ENCODE data around the gene SFT2D2.

Gene SFT2D2

GRCh38 chr1:168223261-168223660 is 2.5 kb upstream of the SFT2D2 start:
- H3K4me3 ChIP-seq (ENCODE audit: control insufficient read depth in 1 of 7, extremely low read depth in 1 of 7, insufficient read depth in 4 of 7, low read depth in 2 of 7, low read length in 6 of 7): no peak overlapping the region
- peaks cover 8 to 28% (median 20%) of the 10 kb centered on the region in 4 experiments for H3K4me1 ChIP-seq (ENCODE audit: control extremely low read depth in 1 of 4, control insufficient read depth in 4 of 4, insufficient read depth in 4 of 4, low read length in 3 of 4)
- ChIA-PET POLR2A (no interaction called here), CTCF (no interaction called here)
- no peaks in the 10 kb centered on the region for H3K36me3 ChIP-seq (ENCODE audit: control insufficient read depth in 4 of 4, insufficient read depth in 4 of 4, low read length in 3 of 4)
- no peak for DNase-seq
- peaks cover 0 to 4% (median 0%) of the 10 kb centered on the region in 5 experiments for H3K9me3 ChIP-seq (ENCODE audit: control extremely low read depth in 1 of 5, control insufficient read depth in 4 of 5, insufficient read depth in 2 of 5, low read depth in 1 of 5, low read length in 4 of 5)
- no peaks in the 10 kb centered on the region for H3K27me3 ChIP-seq (replicated peaks in 2 of 5; ENCODE audit: control insufficient read depth in 4 of 5, insufficient read depth in 5 of 5, low read length in 4 of 5)
- no peak overlapping the region for H3K27ac ChIP-seq (ENCODE audit: insufficient read depth in 1 of 2, low read depth in 1 of 2, low read length in 2 of 2, poor library complexity in 1 of 2, severe bottlenecking in 2 of 2)

GRCh38 chr1:168223681-168224540 is 1.9 kb upstream of the SFT2D2 start:
- Histone ChIP-seq H3K4me3 (ENCODE audit: control insufficient read depth in 1 of 7, extremely low read depth in 1 of 7, insufficient read depth in 4 of 7, low read depth in 2 of 7, low read length in 6 of 7) (no peak overlapping the region), H3K27me3 (replicated peaks in 2 of 5; ENCODE audit: control insufficient read depth in 4 of 5, insufficient read depth in 5 of 5, low read length in 4 of 5) (no peaks in the 10 kb centered on the region), H3K27ac (ENCODE audit: insufficient read depth in 1 of 2, low read depth in 1 of 2, low read length in 2 of 2, poor library complexity in 1 of 2, severe bottlenecking in 2 of 2) (no peak overlapping the region), H3K9me3 (ENCODE audit: control extremely low read depth in 1 of 5, control insufficient read depth in 4 of 5, insufficient read depth in 2 of 5, low read depth in 1 of 5, low read length in 4 of 5) (peaks cover 0 to 4% (median 0%) of the 10 kb centered on the region in 5 experiments), H3K4me1 (ENCODE audit: control extremely low read depth in 1 of 4, control insufficient read depth in 4 of 4, insufficient read depth in 4 of 4, low read length in 3 of 4) (peaks cover 12 to 34% (median 26%) of the 10 kb centered on the region in 4 experiments), H3K36me3 (ENCODE audit: control insufficient read depth in 4 of 4, insufficient read depth in 4 of 4, low read length in 3 of 4) (no peaks in the 10 kb centered on the region)
- CTCF ChIA-PET: interaction anchor here (3.9 kb wide), 1 partner anchor 11 kb away, joined by 23 read pairs; no protein-coding TSS in a partner anchor
- POLR2A ChIA-PET: no interaction called here
- DNase-seq: no peak

- DNase-seq: no peak
- H3K9me3 ChIP-seq (ENCODE audit: control extremely low read depth in 1 of 5, control insufficient read depth in 4 of 5, insufficient read depth in 2 of 5, low read depth in 1 of 5, low read length in 4 of 5): peaks cover 0 to 4% (median 0%) of the 10 kb centered on the region in 5 experiments
- no CpG with 5 or more reads among the region's 3 CpGs for WGBS (ENCODE audit: insufficient coverage)
- peaks cover 0 to 8% (median 4%) of the 10 kb centered on the region in 4 experiments for H3K36me3 ChIP-seq (ENCODE audit: control insufficient read depth in 4 of 4, insufficient read depth in 4 of 4, low read length in 3 of 4)
- H3K27ac ChIP-seq (ENCODE audit: insufficient read depth in 1 of 2, low read depth in 1 of 2, low read length in 2 of 2, poor library complexity in 1 of 2, severe bottlenecking in 2 of 2): peak overlapping the region in 1 of 2 experiments; percentile 78
- H3K4me3 ChIP-seq (ENCODE audit: control insufficient read depth in 1 of 7, extremely low read depth in 1 of 7, insufficient read depth in 4 of 7, low read depth in 2 of 7, low read length in 6 of 7): peak overlapping the region in 2 of 7 experiments; percentile 80 to 85
- H3K4me1 ChIP-seq (ENCODE audit: control extremely low read depth in 1 of 4, control insufficient read depth in 4 of 4, insufficient read depth in 4 of 4, low read length in 3 of 4): peaks cover 12 to 40% (median 32%) of the 10 kb centered on the region in 4 experiments
- ChIA-PET POLR2A (no interaction called here), CTCF (interaction anchor here (2.3 to 3.9 kb wide), 2 partner anchors 10 to 45 kb away, joined by 10 to 23 read pairs; partner anchors contain the start of gene TIPRL)
- no peaks in the 10 kb centered on the region for H3K27me3 ChIP-seq (replicated peaks in 2 of 5; ENCODE audit: control insufficient read depth in 4 of 5, insufficient read depth in 5 of 5, low read length in 4 of 5)
Measured at GRCh38 chr1:168224991-168225390, 813 bp upstream of the SFT2D2 start.

GRCh38 chr1:168227620-168228019 is 1.8 kb downstream of the SFT2D2 start:
- DNase-seq: no peak
- peak overlapping the region in 1 of 7 experiments; percentile 89 for H3K4me3 ChIP-seq (ENCODE audit: control insufficient read depth in 1 of 7, extremely low read depth in 1 of 7, insufficient read depth in 4 of 7, low read depth in 2 of 7, low read length in 6 of 7)
- 97% methylated on average over 5 of the region's 7 CpGs for WGBS (ENCODE audit: insufficient coverage)
- peaks cover 13 to 31% (median 21%) of the 10 kb centered on the region in 4 experiments for H3K36me3 ChIP-seq (ENCODE audit: control insufficient read depth in 4 of 4, insufficient read depth in 4 of 4, low read length in 3 of 4)
- CTCF ChIA-PET: interaction anchor here (0.8 to 3.9 kb wide), 4 partner anchors 7 to 582 kb away, joined by 3 to 23 read pairs (median 5); no protein-coding TSS in a partner anchor
- H3K27me3 ChIP-seq (replicated peaks in 2 of 5; ENCODE audit: control insufficient read depth in 4 of 5, insufficient read depth in 5 of 5, low read length in 4 of 5): no peaks in the 10 kb centered on the region
- H3K4me1 ChIP-seq (ENCODE audit: control extremely low read depth in 1 of 4, control insufficient read depth in 4 of 4, insufficient read depth in 4 of 4, low read length in 3 of 4): peaks cover 12 to 40% (median 32%) of the 10 kb centered on the region in 4 experiments
- POLR2A ChIA-PET: no interaction called here
- peaks cover 0 to 4% (median 0%) of the 10 kb centered on the region in 5 experiments for H3K9me3 ChIP-seq (ENCODE audit: control extremely low read depth in 1 of 5, control insufficient read depth in 4 of 5, insufficient read depth in 2 of 5, low read depth in 1 of 5, low read length in 4 of 5)
- H3K27ac ChIP-seq (ENCODE audit: insufficient read depth in 1 of 2, low read depth in 1 of 2, low read length in 2 of 2, poor library complexity in 1 of 2, severe bottlenecking in 2 of 2): no peak overlapping the region

- H3K4me1 ChIP-seq (ENCODE audit: control extremely low read depth in 1 of 4, control insufficient read depth in 4 of 4, insufficient read depth in 4 of 4, low read length in 3 of 4): peaks cover 12 to 40% (median 31%) of the 10 kb centered on the region in 4 experiments
- DNase-seq: no peak
- peaks cover 18 to 50% (median 35%) of the 10 kb centered on the region in 4 experiments for H3K36me3 ChIP-seq (ENCODE audit: control insufficient read depth in 4 of 4, insufficient read depth in 4 of 4, low read length in 3 of 4)
- no peaks in the 10 kb centered on the region for H3K9me3 ChIP-seq (ENCODE audit: control extremely low read depth in 1 of 5, control insufficient read depth in 4 of 5, insufficient read depth in 2 of 5, low read depth in 1 of 5, low read length in 4 of 5)
- no peak overlapping the region for H3K27ac ChIP-seq (ENCODE audit: insufficient read depth in 1 of 2, low read depth in 1 of 2, low read length in 2 of 2, poor library complexity in 1 of 2, severe bottlenecking in 2 of 2)
- H3K27me3 ChIP-seq (replicated peaks in 2 of 5; ENCODE audit: control insufficient read depth in 4 of 5, insufficient read depth in 5 of 5, low read length in 4 of 5): no peaks in the 10 kb centered on the region
- ChIA-PET CTCF (interaction anchor here (0.6 to 1.6 kb wide), 3 partner anchors 42 to 1097 kb away, joined by 3 read pairs; no protein-coding TSS in a partner anchor), POLR2A (no interaction called here)
- WGBS (ENCODE audit: insufficient coverage): 100% methylated on average over 3 of the region's 4 CpGs
- no peak overlapping the region for H3K4me3 ChIP-seq (ENCODE audit: control insufficient read depth in 1 of 7, extremely low read depth in 1 of 7, insufficient read depth in 4 of 7, low read depth in 2 of 7, low read length in 6 of 7)
Measured at GRCh38 chr1:168229893-168230292, 4.1 kb downstream of the SFT2D2 start.

GRCh38 chr1:168230709-168231108 is 4.9 kb downstream of the SFT2D2 start:
- H3K27ac ChIP-seq (ENCODE audit: insufficient read depth in 1 of 2, low read depth in 1 of 2, low read length in 2 of 2, poor library complexity in 1 of 2, severe bottlenecking in 2 of 2): no peak overlapping the region
- peaks cover 10 to 36% (median 27%) of the 10 kb centered on the region in 4 experiments for H3K4me1 ChIP-seq (ENCODE audit: control extremely low read depth in 1 of 4, control insufficient read depth in 4 of 4, insufficient read depth in 4 of 4, low read length in 3 of 4)
- ChIA-PET CTCF (interaction anchor here (1.6 kb wide), 1 partner anchor 91 kb away, joined by 3 read pairs; no protein-coding TSS in a partner anchor), POLR2A (no interaction called here)
- no peaks in the 10 kb centered on the region for H3K27me3 ChIP-seq (replicated peaks in 2 of 5; ENCODE audit: control insufficient read depth in 4 of 5, insufficient read depth in 5 of 5, low read length in 4 of 5)
- H3K4me3 ChIP-seq (ENCODE audit: control insufficient read depth in 1 of 7, extremely low read depth in 1 of 7, insufficient read depth in 4 of 7, low read depth in 2 of 7, low read length in 6 of 7): no peak overlapping the region
- no peak for DNase-seq
- peaks cover 23 to 58% (median 38%) of the 10 kb centered on the region in 4 experiments for H3K36me3 ChIP-seq (ENCODE audit: control insufficient read depth in 4 of 4, insufficient read depth in 4 of 4, low read length in 3 of 4)
- WGBS (ENCODE audit: insufficient coverage): 100% methylated on average over 3 of the region's 3 CpGs
- H3K9me3 ChIP-seq (ENCODE audit: control extremely low read depth in 1 of 5, control insufficient read depth in 4 of 5, insufficient read depth in 2 of 5, low read depth in 1 of 5, low read length in 4 of 5): no peaks in the 10 kb centered on the region

Data from common myeloid progenitor, CD34-positive (primary cell).